MM.1S (cell line): Measurements from ENCODE around the gene TMEM184A.

Experiments
- DNase-seq: peaks from one replicate; pipeline ENCODE4 v3.0.0-alpha.2; 2015
- H2AFZ ChIP-seq: fragments of 300-600 bp; sonication (generic); 2 replicates; pipeline ENCODE4 v1.6.0; 2016; ENCODE audit warnings: antibody characterized with exemption, low read length
- H3F3A ChIP-seq: fragments of 300-600 bp; sonication (generic); 2 replicates; pipeline ENCODE4 v1.6.1; 2016; ENCODE audit warnings: mild to moderate bottlenecking, antibody characterized with exemption, low read length, moderate library complexity, mixed read lengths; ENCODE audit not compliant: insufficient read depth
- H3K27ac ChIP-seq: fragments of 300-600 bp; sonication (generic); 2 replicates; pipeline ENCODE4 v1.5.1; 2016; ENCODE audit warnings: mild to moderate bottlenecking, low read length
- H3K27me3 ChIP-seq: fragments of 300-600 bp; sonication (generic); replicated peaks from 2 replicates; pipeline ENCODE4 v1.6.0; 2016; ENCODE audit warnings: low read length; ENCODE audit not compliant: insufficient read depth
- H3K36me3 ChIP-seq: fragments of 300-600 bp; sonication (generic); replicated peaks from 2 replicates; pipeline ENCODE4 v1.6.1; 2016; ENCODE audit warnings: mild to moderate bottlenecking, low read length, mixed read lengths; ENCODE audit not compliant: insufficient read depth
- H3K4me1 ChIP-seq: fragments of 300-600 bp; sonication (generic); 2 replicates; pipeline ENCODE4 v1.6.1; 2016; ENCODE audit warnings: low read length, mixed read lengths
- H3K4me2 ChIP-seq: fragments of 300-600 bp; sonication (generic); 2 replicates; pipeline ENCODE4 v1.6.0; 2016; ENCODE audit warnings: low read depth, low read length
- H3K4me3 ChIP-seq: fragments of 300-600 bp; sonication (generic); 2 replicates; pipeline ENCODE4 v1.5.1; 2016; ENCODE audit warnings: low read length, mixed read lengths
- H3K79me2 ChIP-seq: fragments of 300-600 bp; sonication (generic); 2 replicates; pipeline ENCODE4 v1.6.1; 2016; ENCODE audit warnings: mixed run types, low read length, mixed read lengths
- H3K9ac ChIP-seq: fragments of 300-600 bp; sonication (generic); 2 replicates; pipeline ENCODE4 v1.6.1; 2016; ENCODE audit warnings: low read length, mixed read lengths
- H3K9me2 ChIP-seq: fragments of 300-600 bp; sonication (generic); replicated peaks from 2 replicates; pipeline ENCODE4 v1.6.1; 2016; ENCODE audit warnings: mild to moderate bottlenecking, low read length, mixed read lengths; ENCODE audit not compliant: insufficient read depth
- H3K9me3 ChIP-seq: fragments of 300-600 bp; sonication (generic); replicated peaks from 2 replicates; pipeline ENCODE4 v1.6.1; 2016; ENCODE audit warnings: mild to moderate bottlenecking, low read length, mixed read lengths; ENCODE audit not compliant: insufficient read depth
- H4K20me1 ChIP-seq: fragments of 300-600 bp; sonication (generic); 2 replicates; pipeline ENCODE4 v1.6.1; 2016; ENCODE audit warnings: mild to moderate bottlenecking, low read length, moderate library complexity, mixed read lengths; ENCODE audit not compliant: insufficient read depth
- EZH2 ChIP-seq: fragments of 300-600 bp; sonication (generic); optimal IDR thresholded peaks from 2 replicates; pipeline ENCODE3; 2017; ENCODE audit warnings: low read depth, mild to moderate bottlenecking, antibody characterized with exemption, low read length, mixed read lengths
- EZH2phosphoT487 ChIP-seq: fragments of 300-600 bp; sonication (generic); IDR thresholded peaks from 2 replicates; pipeline ENCODE4 v1.6.1; 2018; ENCODE audit warnings: antibody characterized with exemption, low read length
- TF ChIP-seq, protein P1 (sequence below): fragments of 300-600 bp; sonication (generic); IDR thresholded peaks from 2 replicates; pipeline ENCODE4 v1.5.1; 2016; ENCODE audit warnings: antibody characterized with exemption, low read length, mixed read lengths

Gene TMEM184A

DNA sequence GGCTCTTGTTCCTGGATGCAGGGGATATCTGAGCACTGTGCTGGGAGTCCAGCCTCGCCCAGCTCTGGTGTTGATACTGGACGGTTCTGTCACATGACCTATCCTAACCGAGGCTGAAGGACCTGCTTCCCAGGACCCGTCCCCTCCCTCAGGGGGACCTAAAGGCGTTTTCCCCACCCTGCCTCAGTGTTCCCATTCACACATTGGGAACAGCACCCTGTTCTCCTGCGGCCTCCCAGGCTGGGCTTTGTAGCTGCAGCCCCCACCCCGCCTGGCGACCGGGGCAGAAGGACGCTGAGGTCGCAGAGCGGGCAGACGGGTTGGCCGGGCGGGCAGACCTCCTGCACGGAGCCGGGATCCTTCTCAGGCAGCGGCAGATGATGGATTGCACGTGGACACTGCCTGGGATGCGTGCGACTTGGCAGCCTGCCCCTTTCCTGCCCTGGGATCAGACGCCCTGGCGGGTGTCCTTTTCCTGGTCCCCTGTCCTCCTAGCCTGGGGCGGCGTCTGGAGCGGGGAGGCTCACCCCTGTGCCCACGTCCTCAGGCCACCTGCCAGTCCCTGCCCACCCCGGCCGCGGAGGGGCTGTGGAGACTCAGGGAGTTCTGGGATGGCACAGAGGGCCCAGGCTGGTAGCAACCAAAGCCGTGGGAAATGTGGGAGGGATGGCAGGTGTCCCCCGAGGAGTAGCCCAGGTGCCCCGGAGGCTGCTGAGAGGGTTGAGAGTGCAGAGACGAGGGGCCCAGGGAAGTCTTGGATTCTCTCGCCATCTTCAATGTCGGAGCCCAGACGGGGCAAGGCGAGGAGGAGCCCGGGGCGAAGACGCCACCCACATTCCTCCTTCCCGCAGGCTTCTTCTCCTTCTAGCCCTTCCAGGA lies 31.1 kb upstream of the TMEM184A start:
- H3K36me3 ChIP-seq: no peaks in the 10 kb centered on the region
- TF ChIP-seq, protein P1, sequence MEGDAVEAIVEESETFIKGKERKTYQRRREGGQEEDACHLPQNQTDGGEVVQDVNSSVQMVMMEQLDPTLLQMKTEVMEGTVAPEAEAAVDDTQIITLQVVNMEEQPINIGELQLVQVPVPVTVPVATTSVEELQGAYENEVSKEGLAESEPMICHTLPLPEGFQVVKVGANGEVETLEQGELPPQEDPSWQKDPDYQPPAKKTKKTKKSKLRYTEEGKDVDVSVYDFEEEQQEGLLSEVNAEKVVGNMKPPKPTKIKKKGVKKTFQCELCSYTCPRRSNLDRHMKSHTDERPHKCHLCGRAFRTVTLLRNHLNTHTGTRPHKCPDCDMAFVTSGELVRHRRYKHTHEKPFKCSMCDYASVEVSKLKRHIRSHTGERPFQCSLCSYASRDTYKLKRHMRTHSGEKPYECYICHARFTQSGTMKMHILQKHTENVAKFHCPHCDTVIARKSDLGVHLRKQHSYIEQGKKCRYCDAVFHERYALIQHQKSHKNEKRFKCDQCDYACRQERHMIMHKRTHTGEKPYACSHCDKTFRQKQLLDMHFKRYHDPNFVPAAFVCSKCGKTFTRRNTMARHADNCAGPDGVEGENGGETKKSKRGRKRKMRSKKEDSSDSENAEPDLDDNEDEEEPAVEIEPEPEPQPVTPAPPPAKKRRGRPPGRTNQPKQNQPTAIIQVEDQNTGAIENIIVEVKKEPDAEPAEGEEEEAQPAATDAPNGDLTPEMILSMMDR: no peak
- TF ChIP-seq EZH2 (no peak), EZH2phosphoT487 (no peak)
- H3K9me3 ChIP-seq: no peaks in the 10 kb centered on the region
- H3K27ac ChIP-seq: no peak overlapping the region
- no peak overlapping the region for H2AFZ ChIP-seq
- H3F3A ChIP-seq: no peaks in the 10 kb centered on the region
- H3K79me2 ChIP-seq: no peaks in the 10 kb centered on the region
- H4K20me1 ChIP-seq: no peaks in the 10 kb centered on the region
- no peak overlapping the region for H3K4me3 ChIP-seq
- no peaks in the 10 kb centered on the region for H3K4me1 ChIP-seq
- H3K9ac ChIP-seq: no peak overlapping the region
- peaks cover 89% of the 10 kb centered on the region for H3K27me3 ChIP-seq
- no peak for DNase-seq
- no peak overlapping the region for H3K4me2 ChIP-seq
- H3K9me2 ChIP-seq: no peaks in the 10 kb centered on the region

DNA sequence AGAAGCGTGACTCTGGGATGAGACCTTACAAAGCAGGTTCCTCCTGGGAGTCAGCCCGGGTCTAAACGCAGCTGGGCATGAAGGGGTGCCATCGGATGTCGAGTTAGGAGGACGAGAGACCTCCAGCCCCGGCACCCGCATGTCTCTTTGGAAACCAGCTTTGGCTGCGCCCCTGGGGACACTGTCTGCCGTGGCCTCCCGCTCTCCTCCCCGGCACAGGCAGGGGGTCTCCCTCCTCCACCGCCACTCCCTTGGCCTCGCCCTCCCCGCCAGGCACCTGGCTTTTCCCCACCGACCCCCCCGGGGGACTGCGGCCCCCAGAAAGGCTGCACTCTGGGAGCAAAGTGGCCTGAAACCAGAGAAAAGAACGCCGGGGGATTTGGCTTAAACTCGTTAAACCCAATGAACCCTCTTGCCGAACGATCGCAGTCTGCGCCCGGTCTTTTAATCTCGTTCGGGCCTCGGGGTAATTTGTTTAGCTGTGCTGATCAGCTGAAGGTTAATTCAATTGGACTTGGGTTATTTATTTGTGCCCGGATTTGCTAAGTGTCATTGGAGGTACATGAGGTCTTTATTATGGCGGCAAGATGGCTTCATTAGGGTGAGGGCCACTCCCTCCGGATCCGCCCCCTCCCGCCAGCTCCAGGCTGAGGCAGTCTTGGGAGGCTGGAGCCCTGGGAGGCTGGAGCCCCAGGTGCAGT lies 30.3 kb upstream of the TMEM184A start:
- Histone ChIP-seq H3K27me3 (peaks cover 81% of the 10 kb centered on the region), H3F3A (no peaks in the 10 kb centered on the region), H3K4me2 (no peak overlapping the region), H3K36me3 (no peaks in the 10 kb centered on the region), H3K9ac (no peak overlapping the region), H3K4me3 (no peak overlapping the region), H3K9me2 (no peaks in the 10 kb centered on the region), H3K79me2 (no peaks in the 10 kb centered on the region), H4K20me1 (no peaks in the 10 kb centered on the region), H3K9me3 (no peaks in the 10 kb centered on the region), H3K27ac (no peak overlapping the region), H3K4me1 (no peaks in the 10 kb centered on the region), H2AFZ (no peak overlapping the region)
- TF ChIP-seq EZH2phosphoT487 (no peak), EZH2 (no peak)
- TF ChIP-seq, protein P1: no peak
- DNase-seq: no peak

GRCh38 chr7:1585142-1585981 lies 29.4 kb upstream of the TMEM184A start:
- no peaks in the 10 kb centered on the region for H4K20me1 ChIP-seq
- peaks cover 72% of the 10 kb centered on the region for H3K27me3 ChIP-seq
- no peak overlapping the region for H3K4me3 ChIP-seq
- H3F3A ChIP-seq: no peaks in the 10 kb centered on the region
- TF ChIP-seq EZH2 (no peak), EZH2phosphoT487 (no peak)
- TF ChIP-seq, protein P1: no peak
- no peaks in the 10 kb centered on the region for H3K9me2 ChIP-seq
- no peak overlapping the region for H2AFZ ChIP-seq
- no peaks in the 10 kb centered on the region for H3K9me3 ChIP-seq
- no peak for DNase-seq
- H3K36me3 ChIP-seq: no peaks in the 10 kb centered on the region
- no peak overlapping the region for H3K4me2 ChIP-seq
- no peaks in the 10 kb centered on the region for H3K4me1 ChIP-seq
- H3K9ac ChIP-seq: no peak overlapping the region
- H3K79me2 ChIP-seq: no peaks in the 10 kb centered on the region
- no peak overlapping the region for H3K27ac ChIP-seq
